SKM-1 (cell line): ENCODE results near the gene ARHGAP10.
A peak's percentile ranks its signal among the peaks of the same experiment; 100 is the strongest.
"Not testable (repeated sequence)": the region's sequence is repeated elsewhere in the genome, so short reads cannot be mapped to it uniquely, and the experiment has no call there.

Experiments used
- DNase-seq: peaks from one replicate; lab custom pipeline; 2025; ENCODE audit not compliant: unreplicated experiment; lab: John Stamatoyannopoulos, UW

Gene ARHGAP10

GRCh38 chr4:147980586-147980985 lies 248.7 kb downstream of the ARHGAP10 start:
- DNase-seq = no peak

GRCh38 chr4:147981305-147981704 lies 249.4 kb downstream of the ARHGAP10 start:
- no peak for DNase-seq

- DNase-seq = peak; percentile 44
These were observed 252.3 kb downstream of the ARHGAP10 start for GRCh38 chr4:147984065-147984777.

GRCh38 chr4:147984778-147985138 lies 252.9 kb downstream of the ARHGAP10 start:
- DNase-seq = no peak

GRCh38 chr4:147985376-147985775 lies 253.5 kb downstream of the ARHGAP10 start:
- DNase-seq = no peak

- no peak for DNase-seq
These were observed 255.4 kb downstream of the ARHGAP10 start for GRCh38 chr4:147987252-147987651.

GRCh38 chr4:147991543-147992283 lies 259.8 kb downstream of the ARHGAP10 start:
- no peak for DNase-seq

GRCh38 chr4:147994076-147994475 lies 262.2 kb downstream of the ARHGAP10 start:
- no peak for DNase-seq

- no peak for DNase-seq
These were observed 262.9 kb downstream of the ARHGAP10 start for GRCh38 chr4:147994491-147995385.

- DNase-seq = no peak
These were observed 265.0 kb downstream of the ARHGAP10 start for GRCh38 chr4:147996859-147997258.

GRCh38 chr4:148000038-148000437 lies 268.1 kb downstream of the ARHGAP10 start:
- DNase-seq = not testable (repeated sequence)

- no peak for DNase-seq
These were observed 272.5 kb downstream of the ARHGAP10 start for GRCh38 chr4:148004228-148004857.

GRCh38 chr4:148006001-148006400 lies 274.1 kb downstream of the ARHGAP10 start:
- no peak for DNase-seq

GRCh38 chr4:148007314-148007760 lies 275.4 kb downstream of the ARHGAP10 start:
- no peak for DNase-seq

GRCh38 chr4:148007792-148008191 lies 275.9 kb downstream of the ARHGAP10 start:
- no peak for DNase-seq

GRCh38 chr4:148015058-148015457 lies 283.2 kb downstream of the ARHGAP10 start:
- DNase-seq = no peak

GRCh38 chr4:148015468-148015867 lies 283.6 kb downstream of the ARHGAP10 start:
- no peak for DNase-seq

GRCh38 chr4:148016063-148016637 lies 284.3 kb downstream of the ARHGAP10 start:
- DNase-seq = no peak

- DNase-seq = no peak
These were observed 285.9 kb downstream of the ARHGAP10 start for GRCh38 chr4:148017801-148018200.

- DNase-seq = no peak
These were observed 289.8 kb downstream of the ARHGAP10 start for GRCh38 chr4:148021686-148022085.

GRCh38 chr4:148022975-148023374 lies 291.1 kb downstream of the ARHGAP10 start:
- no peak for DNase-seq
